Epithelial cell of proximal tubule (primary cell): ENCODE data around the gene PELI1. TPM values are rescaled to one million over a fixed set of nuclear protein-coding genes. Genes with fewer than 3 reads are reported as not detected.
"Not testable (repeated sequence)": the region's sequence is repeated elsewhere in the genome, so short reads cannot be mapped to it uniquely, and the experiment has no call there.

Source experiments
- DNase-seq: peaks from one replicate; pipeline ENCODE4 v3.0.0-alpha.2; 2011; ENCODE audit warnings: low read depth
- H3K4me3 ChIP-seq: 2 replicates; pipeline ENCODE4 v1.5.1; 2011; ENCODE audit warnings: low read depth, mild to moderate bottlenecking, low read length
- total RNA-seq: library from RNA; depleted of rRNA; stranded (reverse); fragments of >200 nt; gene quantifications from 2 replicates; pipeline ENCODE4 v1.2.3, GENCODE V29; 2015
- TF ChIP-seq, protein P1 (sequence below): conservative IDR thresholded peaks from 2 replicates; pipeline ENCODE4 v1.5.1; 2012; ENCODE audit warnings: low read depth, mild to moderate bottlenecking, low read length

The PELI1 gene
- total RNA-seq, 1 donor from 2014 or later, result 8.2 TPM

DNA sequence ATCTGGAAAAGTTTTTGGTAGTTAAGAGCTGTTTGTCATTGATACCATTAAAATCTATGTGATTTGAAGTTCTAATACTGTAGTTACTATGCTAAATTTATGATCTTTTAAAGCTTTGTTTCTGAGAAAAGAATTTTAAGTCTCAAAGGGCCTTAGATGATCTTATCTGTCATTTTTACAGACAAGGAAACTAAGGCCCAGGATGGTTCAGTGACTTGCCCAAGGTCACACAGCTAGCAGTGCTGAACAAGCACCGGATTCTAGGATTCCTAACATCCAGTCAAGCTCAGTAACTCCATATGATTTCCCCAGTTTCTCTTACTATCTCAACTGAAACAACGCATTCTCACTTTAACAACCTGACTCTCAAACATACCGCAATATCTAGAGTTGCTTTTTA lies 37.7 kb downstream of the PELI1 start:
- TF ChIP-seq, protein P1, sequence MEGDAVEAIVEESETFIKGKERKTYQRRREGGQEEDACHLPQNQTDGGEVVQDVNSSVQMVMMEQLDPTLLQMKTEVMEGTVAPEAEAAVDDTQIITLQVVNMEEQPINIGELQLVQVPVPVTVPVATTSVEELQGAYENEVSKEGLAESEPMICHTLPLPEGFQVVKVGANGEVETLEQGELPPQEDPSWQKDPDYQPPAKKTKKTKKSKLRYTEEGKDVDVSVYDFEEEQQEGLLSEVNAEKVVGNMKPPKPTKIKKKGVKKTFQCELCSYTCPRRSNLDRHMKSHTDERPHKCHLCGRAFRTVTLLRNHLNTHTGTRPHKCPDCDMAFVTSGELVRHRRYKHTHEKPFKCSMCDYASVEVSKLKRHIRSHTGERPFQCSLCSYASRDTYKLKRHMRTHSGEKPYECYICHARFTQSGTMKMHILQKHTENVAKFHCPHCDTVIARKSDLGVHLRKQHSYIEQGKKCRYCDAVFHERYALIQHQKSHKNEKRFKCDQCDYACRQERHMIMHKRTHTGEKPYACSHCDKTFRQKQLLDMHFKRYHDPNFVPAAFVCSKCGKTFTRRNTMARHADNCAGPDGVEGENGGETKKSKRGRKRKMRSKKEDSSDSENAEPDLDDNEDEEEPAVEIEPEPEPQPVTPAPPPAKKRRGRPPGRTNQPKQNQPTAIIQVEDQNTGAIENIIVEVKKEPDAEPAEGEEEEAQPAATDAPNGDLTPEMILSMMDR, result no peak
- no peak for DNase-seq
- no peak overlapping the region for H3K4me3 ChIP-seq

DNA sequence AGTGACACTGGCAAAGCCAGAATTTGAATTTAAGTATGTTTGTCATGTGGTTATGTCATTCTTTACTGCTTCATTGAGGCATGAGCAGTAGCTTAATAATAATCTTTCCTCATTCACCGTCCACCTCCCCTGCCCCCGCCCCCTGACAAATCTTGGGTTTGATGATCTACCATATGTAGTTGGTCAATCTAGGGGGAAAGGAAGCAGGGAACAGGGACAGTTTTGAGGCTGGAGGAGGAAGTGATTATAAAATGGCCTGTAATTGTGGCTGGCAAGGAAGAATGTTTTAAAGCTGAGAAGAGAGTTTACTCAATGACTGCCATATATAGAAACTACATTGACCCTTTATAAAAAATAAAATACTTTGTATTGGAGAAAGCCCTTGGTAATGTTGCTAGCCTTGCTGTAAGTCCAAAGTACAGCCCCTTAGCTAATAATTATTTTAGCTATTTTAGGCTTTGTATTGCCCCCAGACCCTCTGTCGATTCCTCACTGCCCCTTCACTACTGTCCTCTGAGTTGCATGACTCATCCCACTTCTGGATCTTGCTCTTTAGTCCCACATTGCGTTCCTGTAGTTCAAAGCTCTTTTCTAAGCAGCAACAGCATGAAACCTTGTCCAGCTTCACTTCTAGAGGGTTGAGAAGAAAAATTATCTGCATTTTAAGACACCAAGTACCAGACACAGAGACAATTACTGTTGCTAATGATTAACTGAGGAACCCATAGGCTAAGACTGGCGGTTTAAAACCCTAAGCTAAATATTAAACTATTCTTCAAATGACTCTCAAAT lies 38.4 kb downstream of the PELI1 start:
- DNase-seq, result peak; percentile 67
- peak overlapping the region; percentile 21 for H3K4me3 ChIP-seq
- TF ChIP-seq, protein P1, result no peak

DNA sequence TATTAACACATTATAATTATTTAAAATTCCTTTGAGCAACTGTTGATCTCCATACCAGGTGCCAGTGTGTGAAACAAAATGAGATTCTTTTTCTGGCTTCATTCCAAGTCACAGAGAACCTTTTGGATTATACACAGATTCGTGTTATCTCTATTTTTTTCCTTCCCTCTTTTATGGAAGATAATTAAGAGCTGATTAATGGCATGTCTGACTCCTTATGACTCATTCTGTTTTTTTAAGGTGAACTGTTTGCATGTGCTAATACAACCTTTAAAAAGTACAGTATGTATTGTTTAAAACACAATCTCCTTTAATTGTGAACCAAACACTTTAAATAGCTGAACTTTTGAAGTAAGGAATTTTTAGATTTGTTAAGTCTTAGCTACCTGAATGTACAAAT lies 39.3 kb downstream of the PELI1 start:
- TF ChIP-seq, protein P1, result no peak
- no peak overlapping the region for H3K4me3 ChIP-seq
- no peak for DNase-seq

DNA sequence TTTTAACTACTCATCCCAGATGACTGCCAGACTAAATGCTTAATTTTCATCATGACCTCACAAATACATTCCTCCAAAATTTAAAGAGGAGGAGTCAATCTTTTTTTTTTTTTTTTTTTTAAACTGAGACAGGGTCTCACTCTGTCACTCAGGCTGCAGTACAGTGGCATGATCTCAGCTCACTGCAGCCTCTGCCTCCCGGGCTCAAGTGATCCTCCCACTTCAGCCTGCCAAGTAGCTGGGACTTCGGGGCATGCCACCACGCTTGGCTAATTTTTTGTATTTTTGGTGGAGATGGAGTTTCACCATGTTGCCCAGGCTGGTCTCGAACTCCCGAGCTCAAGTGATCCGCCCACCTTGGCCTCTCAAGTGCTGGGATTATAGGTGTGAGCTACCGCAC lies 41.5 kb downstream of the PELI1 start:
- H3K4me3 ChIP-seq, DNase-seq: not testable (repeated sequence)

DNA sequence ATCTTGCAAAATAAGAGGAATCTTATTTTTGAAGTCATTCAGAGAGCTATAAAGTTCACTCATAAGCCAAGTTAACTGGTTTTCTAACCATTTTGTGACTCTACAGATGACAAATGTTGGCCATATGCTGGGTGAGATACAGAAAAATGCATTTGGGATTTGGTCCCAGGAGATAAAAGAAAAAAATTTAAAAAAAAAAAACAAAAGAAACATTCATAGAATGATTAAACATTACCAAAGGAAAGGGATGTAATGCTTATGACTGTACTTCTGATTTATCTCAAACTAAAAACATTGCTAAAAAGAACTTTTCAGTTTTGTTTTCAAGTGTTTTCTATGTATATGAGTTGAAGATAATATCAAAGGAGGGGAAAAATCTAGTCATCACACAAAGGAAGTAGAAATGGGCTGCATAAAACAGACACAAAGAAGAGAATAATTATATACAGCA lies 43.1 kb downstream of the PELI1 start:
- H3K4me3 ChIP-seq, result no peak overlapping the region
- no peak for DNase-seq
- TF ChIP-seq, protein P1, result no peak

DNA sequence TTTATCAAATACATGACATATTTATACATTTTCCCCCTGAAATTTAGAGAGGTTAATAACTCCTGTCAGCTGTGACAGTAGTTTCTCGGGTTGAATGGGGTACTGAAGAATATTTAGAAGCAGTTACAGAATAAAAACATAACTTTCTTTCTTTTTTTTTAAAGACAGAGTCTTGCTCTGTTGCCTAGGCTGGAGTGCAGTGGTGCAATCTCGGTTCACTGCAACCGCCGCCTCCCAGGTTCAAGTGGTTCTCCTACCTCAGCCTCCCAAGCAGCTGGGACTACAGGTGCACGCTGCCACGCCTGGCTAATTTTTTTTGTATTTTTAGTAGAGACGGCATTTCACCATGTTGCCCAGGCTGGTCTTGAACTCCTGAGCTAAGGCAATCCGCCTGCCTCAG lies 43.6 kb downstream of the PELI1 start:
- DNase-seq, H3K4me3 ChIP-seq: not testable (repeated sequence)

DNA sequence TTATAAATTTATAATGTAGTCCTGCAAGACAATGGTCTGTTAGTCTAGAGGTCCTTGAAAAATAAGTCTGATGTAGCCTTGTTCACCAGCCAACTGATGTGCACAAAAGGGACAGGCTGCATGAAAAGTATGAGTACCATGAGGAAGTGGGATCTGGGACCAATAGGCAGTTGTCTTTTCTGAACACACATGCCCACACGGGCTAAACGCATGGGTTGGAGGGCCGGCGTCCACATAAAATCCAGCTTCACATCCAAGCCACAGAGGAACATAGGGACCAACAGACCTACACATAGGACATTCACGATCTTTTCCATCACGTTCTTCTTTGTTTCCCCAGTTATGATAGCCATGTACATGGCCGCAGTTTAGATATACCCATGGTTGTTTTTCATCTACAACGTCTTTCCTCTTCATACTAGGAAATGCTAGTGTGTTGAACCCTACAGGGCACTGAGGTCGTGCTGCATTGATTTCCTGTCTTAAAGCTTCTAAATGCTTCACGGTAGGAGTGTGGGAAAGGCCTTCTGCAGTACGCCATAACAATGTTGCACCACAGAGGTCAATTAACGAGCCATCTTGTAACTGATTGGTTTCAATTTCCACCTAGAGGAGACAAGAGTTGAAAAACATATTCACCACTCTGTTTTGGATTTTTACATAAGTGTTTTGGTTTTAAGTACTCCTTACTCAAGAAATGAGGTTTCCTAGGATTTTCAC lies 49.4 kb downstream of the PELI1 start:
- TF ChIP-seq, protein P1, result no peak
- no peak overlapping the region for H3K4me3 ChIP-seq
- no peak for DNase-seq

DNA sequence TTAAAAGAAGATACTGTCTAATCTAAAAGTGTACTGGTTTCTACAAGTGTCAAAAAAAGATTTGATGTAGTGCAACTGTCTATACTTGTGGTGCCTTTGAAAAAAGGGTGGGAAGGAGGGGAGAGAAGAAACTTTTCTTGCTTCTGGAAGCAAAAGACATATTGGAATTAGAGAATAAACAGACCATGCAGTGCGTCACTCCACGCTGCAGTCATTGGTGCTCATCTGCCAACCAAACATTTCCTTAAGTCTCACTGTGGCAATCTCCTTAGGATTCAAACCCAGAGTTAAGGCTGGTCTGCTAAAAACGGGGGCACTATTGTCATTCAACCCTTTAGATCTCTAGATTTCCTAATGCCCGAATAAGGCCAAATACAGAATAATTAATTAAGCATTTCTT lies 50.9 kb downstream of the PELI1 start:
- TF ChIP-seq, protein P1, result no peak
- H3K4me3 ChIP-seq, result no peak overlapping the region
- DNase-seq, result no peak
